ENCODE results near the gene AQP7. TPM values are rescaled to one million over a fixed set of nuclear protein-coding genes. Genes with fewer than 3 reads are reported as not detected.

AQP7 gene
- total and polyA plus RNA-seq, 11 donors = 32.1 to 252 (median 113) TPM

DNA sequence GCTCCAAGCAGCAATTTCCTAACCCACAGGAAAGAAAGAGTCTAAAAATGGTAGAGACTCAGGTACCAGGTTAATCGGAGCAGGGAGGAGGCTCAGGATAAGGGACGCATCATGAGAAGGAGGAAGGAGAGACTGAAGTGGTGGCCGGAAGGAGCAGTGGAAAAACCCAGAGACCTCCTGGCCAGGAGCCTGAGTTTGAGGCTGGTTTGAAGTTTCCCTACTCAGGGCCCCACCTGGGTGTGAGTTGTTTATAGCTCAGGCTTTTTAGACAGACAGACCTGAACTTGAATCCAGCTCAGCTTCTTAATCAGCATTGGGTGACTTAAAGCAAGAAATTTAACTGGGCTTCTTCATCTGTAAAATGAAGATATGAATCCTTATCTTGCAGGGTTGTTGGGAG, 11.9 kb upstream of the AQP7 start:
- Histone ChIP-seq H3K27ac (no peak overlapping the region), H3K36me3 (peaks cover 0 to 4% (median 0%) of the 10 kb centered on the region in 9 donors), H3K4me1 (peaks cover 0 to 15% (median 5%) of the 10 kb centered on the region in 12 donors), H3K9me3 (no peaks in the 10 kb centered on the region), H3K4me3 (no peak overlapping the region), H3K27me3 (no peaks in the 10 kb centered on the region)
- intact Hi-C loops (cut with DNase I) = loop anchor here in 4 of 10 donors (1.0 to 10.0 kb wide), 5 partner anchors 38 to 59 kb away; no protein-coding TSS in a partner anchor
- DNase-seq (no peak), ATAC-seq (no peak)
- no peak for TF ChIP-seq POLR2A (IDR thresholded peaks at IDR 0.05)
- TF ChIP-seq, protein P1, sequence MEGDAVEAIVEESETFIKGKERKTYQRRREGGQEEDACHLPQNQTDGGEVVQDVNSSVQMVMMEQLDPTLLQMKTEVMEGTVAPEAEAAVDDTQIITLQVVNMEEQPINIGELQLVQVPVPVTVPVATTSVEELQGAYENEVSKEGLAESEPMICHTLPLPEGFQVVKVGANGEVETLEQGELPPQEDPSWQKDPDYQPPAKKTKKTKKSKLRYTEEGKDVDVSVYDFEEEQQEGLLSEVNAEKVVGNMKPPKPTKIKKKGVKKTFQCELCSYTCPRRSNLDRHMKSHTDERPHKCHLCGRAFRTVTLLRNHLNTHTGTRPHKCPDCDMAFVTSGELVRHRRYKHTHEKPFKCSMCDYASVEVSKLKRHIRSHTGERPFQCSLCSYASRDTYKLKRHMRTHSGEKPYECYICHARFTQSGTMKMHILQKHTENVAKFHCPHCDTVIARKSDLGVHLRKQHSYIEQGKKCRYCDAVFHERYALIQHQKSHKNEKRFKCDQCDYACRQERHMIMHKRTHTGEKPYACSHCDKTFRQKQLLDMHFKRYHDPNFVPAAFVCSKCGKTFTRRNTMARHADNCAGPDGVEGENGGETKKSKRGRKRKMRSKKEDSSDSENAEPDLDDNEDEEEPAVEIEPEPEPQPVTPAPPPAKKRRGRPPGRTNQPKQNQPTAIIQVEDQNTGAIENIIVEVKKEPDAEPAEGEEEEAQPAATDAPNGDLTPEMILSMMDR (IDR thresholded peaks at IDR 0.05) = no peak
- 50 to 62% (median 52%) methylated on average over 3 of the region's 3 CpGs for WGBS, 4 donors

DNA sequence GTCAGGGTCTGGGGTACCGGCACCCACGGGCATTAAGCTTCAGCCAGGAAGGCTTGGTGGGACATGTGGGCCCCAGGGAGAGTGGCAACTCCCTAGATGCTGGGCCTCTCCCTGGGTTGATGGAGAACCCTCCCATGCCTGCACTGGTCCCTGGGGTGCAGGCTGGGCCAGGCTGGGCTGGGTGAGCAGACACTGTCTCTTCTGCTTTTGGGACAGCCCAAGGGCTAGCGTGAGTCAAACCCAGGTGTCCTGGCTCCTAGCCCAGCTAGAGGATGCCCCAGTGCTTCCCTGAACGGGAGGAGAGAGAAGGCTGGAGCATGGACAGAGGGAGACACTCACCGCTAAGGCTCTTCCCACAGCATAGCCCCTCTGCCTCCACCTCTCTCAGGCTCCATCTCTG, 5.7 kb upstream of the AQP7 start:
- Histone ChIP-seq H3K4me1 (peaks cover 0 to 27% (median 21%) of the 10 kb centered on the region in 12 donors), H3K27ac (no peak overlapping the region), H3K9me3 (no peaks in the 10 kb centered on the region), H3K36me3 (peaks cover 0 to 4% (median 0%) of the 10 kb centered on the region in 9 donors), H3K27me3 (no peaks in the 10 kb centered on the region), H3K4me3 (no peak overlapping the region)
- DNase-seq (peak in 1 of 5 donors; percentile 24), ATAC-seq (peak in 1 of 4 donors; percentile 23)
- WGBS, 4 donors = 43 to 79% (median 70%) methylated on average over 2 to 5 of the region's 5 CpGs
- TF ChIP-seq, protein P1 (IDR thresholded peaks at IDR 0.05) = no peak
- no peak for TF ChIP-seq POLR2A (IDR thresholded peaks at IDR 0.05)
- intact Hi-C loops (cut with DNase I) = loop anchor here in 3 of 10 donors (5.0 to 10.0 kb wide), 4 partner anchors 47 to 107 kb away; no protein-coding TSS in a partner anchor

DNA sequence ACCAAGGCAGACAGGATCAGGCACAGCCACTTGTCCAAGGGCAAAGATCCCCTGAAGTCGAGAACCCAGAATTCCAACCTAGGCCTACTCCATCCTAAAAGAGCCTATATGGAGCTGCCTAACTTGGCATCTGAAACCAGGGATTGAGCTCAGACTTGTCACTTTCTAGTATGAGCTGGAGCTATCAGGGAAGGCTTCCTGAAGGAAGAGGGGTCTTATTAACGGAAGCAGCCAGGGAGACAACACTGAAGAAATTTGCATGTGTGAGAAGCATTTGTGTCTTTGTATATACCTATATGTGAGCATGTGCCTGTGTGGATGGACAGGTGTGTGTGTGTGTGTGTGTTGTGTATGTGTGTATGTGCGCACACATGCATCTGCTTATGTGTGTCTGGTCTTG, 4.7 kb upstream of the AQP7 start:
- no peaks in the 10 kb centered on the region for H3K27me3 ChIP-seq
- H3K4me3 ChIP-seq = no peak overlapping the region
- DNase-seq (no peak), ATAC-seq (no peak)
- H3K4me1 ChIP-seq = peaks cover 0 to 37% (median 22%) of the 10 kb centered on the region in 12 donors
- peaks cover 0 to 4% (median 0%) of the 10 kb centered on the region in 9 donors for H3K36me3 ChIP-seq
- intact Hi-C loops (cut with DNase I) = loop anchor here in 3 of 10 donors (5.0 to 10.0 kb wide), 4 partner anchors 48 to 108 kb away; no protein-coding TSS in a partner anchor
- 94 to 96% (median 96%) methylated on average over 3 of the region's 3 CpGs for WGBS, 4 donors
- TF ChIP-seq, protein P1 (IDR thresholded peaks at IDR 0.05) = no peak
- no peak for TF ChIP-seq POLR2A (IDR thresholded peaks at IDR 0.05)
- H3K27ac ChIP-seq = no peak overlapping the region
- H3K9me3 ChIP-seq = no peaks in the 10 kb centered on the region

DNA sequence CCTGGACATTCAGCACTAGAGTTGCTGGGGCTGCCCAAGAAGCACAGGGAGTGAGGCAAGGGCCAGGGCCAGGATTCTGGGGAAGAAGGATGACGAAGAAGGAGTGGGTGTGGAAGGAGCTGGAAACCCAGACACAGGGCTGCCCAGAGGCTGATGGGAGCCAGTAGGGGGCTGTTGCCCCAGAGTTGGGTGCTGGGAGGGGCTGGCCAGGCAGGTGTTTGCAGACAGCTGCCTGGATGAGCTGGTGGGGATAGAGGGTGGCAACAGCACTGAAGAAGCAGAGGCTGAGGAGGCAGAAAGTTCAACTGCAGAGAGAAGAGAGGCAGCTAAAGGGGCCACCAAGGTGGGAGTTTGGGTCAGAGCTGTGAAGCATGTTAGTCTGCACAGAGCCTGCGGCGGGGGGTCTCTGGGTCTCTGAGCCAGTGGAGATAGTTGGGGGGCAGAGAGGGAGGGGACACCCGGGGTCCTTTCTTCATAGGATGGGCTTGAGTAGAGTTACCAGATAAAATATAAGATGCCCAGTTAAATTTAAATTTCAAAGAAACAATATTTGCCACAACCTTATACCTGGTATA, 2.5 kb upstream of the AQP7 start:
- TF ChIP-seq, protein P1 (IDR thresholded peaks at IDR 0.05) = no peak
- no peak for TF ChIP-seq POLR2A (IDR thresholded peaks at IDR 0.05)
- H3K4me3 ChIP-seq = no peak overlapping the region
- H3K36me3 ChIP-seq = no peaks in the 10 kb centered on the region
- ATAC-seq (peak in 3 of 4 donors; percentile 21 to 38 (median 35)), DNase-seq (no peak)
- H3K27ac ChIP-seq = peak overlapping the region; percentile 10 to 98 (median 92)
- H3K4me1 ChIP-seq = peaks cover 0 to 49% (median 27%) of the 10 kb centered on the region in 12 donors
- H3K9me3 ChIP-seq = no peaks in the 10 kb centered on the region
- WGBS, 4 donors = 84 to 92% (median 86%) methylated on average over 4 of the region's 4 CpGs
- H3K27me3 ChIP-seq = no peaks in the 10 kb centered on the region
- intact Hi-C loops (cut with DNase I) = loop anchor here in 4 of 10 donors (2.0 to 10.0 kb wide), 5 partner anchors 30 to 110 kb away; no protein-coding TSS in a partner anchor

Measured in heart left ventricle (tissue), 16 donors.